GM19452 (cell line): ENCODE data around the gene WNT10A.
"Not testable (repeated sequence)": the region's sequence is repeated elsewhere in the genome, so short reads cannot be mapped to it uniquely, and the experiment has no call there.

ENCODE experiments used
- ATAC-seq: cut with Tn5 transposase; IDR thresholded peaks from one replicate; pipeline ENCODE4 v1.9.1; 2021; ENCODE audit not compliant: unreplicated experiment

Gene WNT10A

DNA sequence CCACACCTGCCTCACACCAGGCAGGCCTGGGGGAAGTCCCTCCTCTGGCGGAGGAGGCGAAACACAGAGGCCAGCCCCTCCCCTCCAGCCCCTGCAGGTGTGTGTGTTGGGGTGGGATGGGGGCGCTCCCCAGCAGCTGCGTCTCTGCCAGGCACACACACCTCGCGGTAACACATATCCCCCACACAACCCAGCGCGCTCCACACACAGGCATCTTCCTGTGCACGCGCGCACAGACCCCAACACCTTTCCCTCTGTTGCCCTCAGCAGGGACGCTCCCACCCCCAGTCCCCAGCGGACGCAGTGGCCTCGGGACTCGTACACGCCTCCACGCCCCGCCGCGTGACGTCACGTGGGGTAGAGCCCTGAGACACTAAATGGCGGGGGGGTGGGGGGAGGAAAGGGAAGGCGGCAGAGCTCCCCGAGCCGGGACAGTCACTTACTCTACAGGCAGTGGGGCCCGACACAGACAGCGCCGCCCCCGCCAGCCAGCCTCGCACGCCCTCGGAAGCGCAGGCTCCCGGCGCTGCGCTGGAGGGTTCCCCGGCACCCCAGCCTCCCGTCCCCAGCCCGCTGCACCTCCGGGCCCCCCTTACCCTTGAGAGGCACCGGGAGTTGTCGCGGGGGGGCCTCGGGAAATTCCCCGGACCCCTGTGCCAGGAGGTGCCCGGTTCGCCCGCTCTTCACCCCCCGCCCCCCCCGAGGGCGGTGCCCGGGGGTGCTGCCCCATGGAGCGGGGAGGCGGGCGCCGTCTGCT is at the start of gene WNT10A:
Gene WNT10A, plus strand, starts transcription at position 751 of the 757 bp plus-strand sequence. CDS start 144 bp downstream, outside the sequence.
- ATAC-seq, result peak; percentile 71

DNA sequence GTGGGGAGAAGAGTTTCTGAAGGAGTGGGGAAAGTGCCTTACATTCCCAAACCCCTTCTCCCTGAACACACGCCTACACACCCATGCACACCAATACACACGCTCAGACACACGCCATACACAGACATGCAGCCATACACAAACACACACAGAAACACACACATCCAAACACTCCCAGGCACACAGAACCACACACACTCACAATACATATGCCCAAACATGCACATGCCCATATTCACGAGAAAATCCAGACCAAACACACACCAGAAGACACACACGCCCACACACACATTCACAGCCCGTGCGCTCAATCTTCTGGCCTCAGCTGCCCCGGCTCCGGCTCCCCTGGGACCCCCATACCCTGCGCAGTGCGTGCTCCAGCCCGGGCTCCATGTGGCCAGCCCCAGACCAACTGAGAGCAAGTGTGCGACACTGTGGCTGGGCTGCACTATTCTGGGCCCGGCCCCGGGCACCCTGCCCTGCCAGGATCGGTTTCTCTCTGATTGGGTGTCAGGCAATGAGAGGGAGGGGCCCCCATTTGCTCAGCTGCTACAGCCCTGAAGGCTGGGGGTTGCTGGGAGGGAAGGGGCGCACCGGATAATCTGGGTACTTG is 49.2 kb upstream of the WNT10A start, which contains the start of gene PRKAG3:
Gene PRKAG3, minus strand, starts transcription at position 426 of the 613 bp plus-strand sequence.
- ATAC-seq, result no peak

DNA sequence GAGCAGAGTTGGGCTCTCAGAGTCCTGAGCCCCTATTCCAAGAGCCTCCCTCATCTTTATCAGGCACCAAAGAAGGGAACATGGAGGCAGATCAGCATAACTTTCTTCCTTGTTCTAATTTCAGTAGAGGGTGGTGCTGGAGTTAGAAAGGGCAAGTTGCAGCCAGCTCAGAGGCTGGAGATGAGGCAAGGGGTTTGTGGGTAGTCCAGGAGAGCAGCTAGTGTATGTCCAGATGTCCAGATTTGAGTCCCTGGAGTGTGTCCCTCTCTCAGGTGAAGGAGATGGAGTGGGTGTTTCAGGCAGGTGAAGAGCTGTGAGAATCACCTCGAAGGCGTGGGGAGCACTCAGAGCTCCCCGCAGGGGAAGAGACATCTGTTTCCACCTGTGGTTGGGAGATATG is 48.6 kb upstream of the WNT10A start:
- no peak for ATAC-seq

DNA sequence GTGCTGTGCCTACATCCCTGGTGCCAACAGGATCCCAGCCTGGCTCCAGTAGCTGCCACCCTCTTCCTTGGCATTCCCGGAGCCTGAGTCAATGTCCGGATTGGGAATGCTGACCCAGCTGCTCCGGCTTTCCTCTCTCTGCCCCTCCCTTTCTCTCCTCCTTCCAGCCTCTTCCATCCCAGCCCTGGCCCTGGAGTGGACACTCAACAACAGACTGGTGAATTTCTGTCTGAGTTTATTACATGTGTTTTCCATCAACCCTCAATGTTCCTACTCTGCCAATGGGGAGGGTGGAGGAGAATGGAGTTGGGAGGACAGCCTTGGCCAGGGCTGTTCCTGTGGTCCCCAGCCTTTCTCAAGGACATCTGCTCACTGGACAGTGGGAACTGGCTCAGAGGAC is 48.1 kb upstream of the WNT10A start:
- ATAC-seq, result no peak

DNA sequence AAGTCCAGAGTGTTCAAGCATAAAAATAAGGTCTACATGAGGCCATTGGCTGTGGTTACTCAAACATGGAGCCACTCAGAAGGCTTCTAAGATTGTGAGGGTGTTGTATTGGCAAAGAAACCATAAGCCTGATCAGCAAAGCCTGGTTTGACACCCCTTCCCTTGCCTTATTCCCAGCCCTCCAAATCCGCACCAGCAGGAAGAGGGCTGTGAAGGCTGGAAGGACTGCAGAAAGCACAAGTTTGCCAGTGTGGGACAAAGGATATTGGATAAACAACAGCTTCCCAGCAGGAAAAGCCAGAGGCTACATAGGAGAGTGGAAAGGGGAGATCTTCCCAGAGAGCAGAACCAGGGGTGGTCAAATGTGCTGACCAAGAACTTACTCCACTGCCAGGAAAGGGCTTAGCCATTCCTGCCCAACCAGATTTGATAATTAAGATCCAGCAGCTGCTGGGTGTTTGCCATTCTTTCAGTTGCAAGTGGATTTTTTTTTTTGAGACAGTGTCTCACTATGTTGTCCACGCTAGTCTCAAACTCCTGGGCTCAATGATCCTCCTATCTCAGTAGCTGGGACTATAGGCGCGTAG is 47.5 kb upstream of the WNT10A start:
- ATAC-seq, result no peak

DNA sequence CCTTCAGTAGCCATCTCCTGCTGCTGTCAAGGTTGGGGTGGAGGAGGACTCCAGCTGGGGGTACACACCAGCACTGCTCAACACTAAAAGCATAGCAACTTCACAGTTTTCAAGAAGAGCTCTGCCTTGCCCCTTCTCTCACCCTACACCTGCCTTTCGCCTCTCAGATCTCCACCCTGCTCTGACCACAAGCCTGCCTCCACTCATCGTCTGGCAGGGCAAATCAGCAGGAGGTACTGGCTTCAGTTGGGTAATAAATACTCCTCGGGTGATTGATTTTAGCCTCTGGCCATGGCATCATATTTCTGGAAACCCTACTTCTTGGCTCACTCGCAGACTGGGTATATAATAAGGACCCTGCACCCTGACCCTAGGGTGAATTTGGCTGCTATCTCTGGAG is 46.0 kb upstream of the WNT10A start:
- no peak for ATAC-seq

DNA sequence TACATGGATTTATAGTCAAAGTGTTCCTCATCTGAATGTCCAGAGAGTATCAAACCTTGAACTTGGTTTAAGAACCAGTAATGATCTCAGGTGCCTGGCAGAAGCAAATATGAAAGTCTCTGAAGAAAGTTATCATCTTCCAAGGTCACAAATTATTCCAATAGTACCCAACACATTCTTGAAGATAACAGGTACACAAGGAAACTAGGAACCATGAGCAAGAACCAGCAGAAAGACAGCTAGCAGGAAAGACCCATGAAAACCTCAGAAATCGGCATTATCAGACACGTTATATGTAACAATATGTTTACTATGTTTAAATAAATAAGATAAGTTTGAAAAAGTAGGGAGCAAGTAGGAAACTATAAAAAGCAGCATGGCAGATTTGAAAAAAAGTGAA is 43.2 kb upstream of the WNT10A start:
- no peak for ATAC-seq

DNA sequence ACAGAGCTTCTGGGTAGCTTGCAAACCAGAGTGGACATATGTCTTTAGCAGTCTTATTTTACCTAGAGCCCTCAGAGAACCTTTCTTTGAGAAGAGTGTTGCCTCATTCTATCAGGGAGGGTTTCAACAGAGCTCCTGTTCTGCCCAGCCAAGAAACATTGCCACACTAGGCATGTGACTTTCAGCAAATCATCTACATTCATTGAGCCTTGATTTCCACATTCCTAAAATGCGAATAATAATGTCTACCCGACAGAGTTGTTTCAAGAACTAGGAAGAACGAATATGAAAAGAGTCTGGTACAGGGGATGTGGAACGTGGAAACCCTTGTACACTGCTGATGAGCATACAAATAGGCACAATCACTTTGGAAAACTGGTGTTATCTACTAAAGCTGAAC is 41.2 kb upstream of the WNT10A start:
- ATAC-seq, result no peak

DNA sequence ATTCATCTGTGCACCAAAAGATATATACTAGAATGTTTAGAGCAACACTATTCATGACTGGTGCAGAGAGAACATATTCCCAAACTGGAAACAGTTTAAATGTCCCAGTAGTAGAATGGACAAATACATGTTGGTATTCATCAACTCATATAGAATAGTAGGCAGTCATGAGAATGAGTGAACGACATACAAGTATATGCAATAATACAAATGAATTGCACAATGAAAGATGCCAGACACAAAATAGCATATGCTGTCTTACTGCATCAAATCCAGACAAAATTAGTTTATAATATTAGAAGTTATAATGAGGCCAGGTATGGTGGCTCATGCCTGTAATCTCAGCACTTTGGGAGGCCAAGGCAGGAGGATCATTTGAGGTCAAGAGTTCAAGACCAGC is 40.8 kb upstream of the WNT10A start:
- ATAC-seq, result no peak

DNA sequence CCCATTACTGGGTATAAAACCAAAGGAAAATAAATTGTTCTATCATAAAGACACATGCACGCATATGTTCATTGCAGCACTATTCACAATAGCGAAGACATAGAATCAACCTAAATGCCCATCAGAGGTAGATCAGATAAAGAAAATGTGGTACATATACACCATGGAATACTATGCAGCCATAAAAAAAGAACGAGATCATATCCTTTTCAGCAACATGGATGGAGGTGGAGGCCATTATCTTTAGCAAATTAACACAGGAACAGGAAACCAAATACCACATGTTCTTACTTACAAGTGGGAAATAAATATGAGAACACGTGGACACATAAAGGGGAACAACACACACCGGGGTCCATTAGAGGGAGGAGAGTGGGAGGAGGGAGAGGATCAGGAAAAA is 36.3 kb upstream of the WNT10A start:
- not testable (repeated sequence) for ATAC-seq

DNA sequence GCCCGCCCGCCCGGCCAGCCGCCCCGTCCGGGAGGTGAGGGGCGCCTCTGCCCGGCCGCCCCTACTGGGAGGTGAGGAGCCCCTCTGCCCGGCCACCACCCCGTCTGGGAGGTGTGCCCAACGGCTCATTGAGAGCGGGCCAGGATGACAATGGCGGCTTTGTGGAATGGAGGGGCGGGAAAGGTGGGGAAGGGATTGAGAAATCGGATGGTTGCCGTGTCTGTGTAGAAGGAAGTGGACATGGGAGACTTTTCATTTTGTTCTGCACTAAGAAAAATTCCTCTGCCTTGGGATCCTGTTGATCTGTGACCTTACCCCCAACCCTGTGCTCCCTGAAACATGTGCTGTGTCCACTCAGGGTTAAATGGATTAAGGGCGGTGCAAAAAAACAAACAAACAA is 33.7 kb upstream of the WNT10A start:
- ATAC-seq, result not testable (repeated sequence)

DNA sequence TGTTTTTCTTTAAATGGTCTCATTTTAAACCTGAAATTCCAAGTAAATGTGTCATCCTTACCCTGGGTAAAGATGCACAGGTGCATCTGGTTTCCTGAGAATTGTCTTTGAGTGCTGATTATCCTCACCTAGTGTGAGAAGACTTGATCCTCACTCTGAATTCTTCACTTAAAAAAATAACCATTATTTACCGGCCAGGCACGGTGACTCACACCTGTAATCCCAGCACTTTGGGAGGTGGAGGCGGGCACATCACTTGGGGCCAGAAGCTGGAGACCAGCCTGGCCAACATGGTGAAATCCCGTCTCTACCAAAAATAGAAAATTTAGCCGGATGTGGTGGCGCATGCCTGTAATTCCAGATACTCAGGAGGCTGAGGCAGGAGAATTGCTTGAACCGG is 30.9 kb upstream of the WNT10A start:
- ATAC-seq, result no peak

DNA sequence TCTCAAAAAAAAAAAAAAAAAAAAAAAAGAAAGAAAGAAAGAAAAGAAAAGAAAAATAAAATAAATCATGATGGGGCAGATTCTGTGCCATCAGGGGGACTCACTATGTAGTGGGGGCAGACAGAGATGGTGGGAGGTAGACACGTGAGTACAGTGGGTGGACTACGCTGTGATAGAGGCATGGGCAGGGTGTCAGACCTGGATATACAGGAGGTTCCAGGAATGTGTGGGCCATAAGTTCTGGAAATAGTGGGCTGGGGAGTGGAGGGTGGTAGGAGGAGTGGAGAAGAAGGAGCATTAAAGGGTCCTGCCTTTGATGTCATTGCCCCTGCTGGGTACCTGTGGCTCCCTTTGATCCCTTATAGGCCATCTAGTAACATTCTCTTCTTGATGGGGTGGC is 29.9 kb upstream of the WNT10A start:
- ATAC-seq, result no peak

DNA sequence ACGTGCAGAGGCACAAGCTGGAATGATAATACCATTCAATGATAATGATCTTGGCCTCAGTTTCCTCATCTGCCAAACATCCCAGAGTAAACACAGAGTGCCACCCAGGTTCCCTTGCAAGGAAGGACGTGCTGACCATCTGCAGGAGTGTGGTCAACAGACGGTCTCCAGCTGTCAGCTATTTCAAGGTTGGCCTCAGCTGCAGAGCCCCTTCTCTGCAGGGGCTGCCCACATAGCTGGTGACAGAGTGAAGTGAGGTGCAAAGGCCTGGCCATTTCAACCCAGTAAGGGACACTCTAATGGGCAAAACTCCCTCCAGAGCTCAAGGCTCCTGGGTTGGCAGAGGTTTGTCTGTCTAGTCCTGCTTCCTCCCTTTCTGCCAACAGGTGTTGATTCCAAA is 29.4 kb upstream of the WNT10A start:
- ATAC-seq, result no peak

DNA sequence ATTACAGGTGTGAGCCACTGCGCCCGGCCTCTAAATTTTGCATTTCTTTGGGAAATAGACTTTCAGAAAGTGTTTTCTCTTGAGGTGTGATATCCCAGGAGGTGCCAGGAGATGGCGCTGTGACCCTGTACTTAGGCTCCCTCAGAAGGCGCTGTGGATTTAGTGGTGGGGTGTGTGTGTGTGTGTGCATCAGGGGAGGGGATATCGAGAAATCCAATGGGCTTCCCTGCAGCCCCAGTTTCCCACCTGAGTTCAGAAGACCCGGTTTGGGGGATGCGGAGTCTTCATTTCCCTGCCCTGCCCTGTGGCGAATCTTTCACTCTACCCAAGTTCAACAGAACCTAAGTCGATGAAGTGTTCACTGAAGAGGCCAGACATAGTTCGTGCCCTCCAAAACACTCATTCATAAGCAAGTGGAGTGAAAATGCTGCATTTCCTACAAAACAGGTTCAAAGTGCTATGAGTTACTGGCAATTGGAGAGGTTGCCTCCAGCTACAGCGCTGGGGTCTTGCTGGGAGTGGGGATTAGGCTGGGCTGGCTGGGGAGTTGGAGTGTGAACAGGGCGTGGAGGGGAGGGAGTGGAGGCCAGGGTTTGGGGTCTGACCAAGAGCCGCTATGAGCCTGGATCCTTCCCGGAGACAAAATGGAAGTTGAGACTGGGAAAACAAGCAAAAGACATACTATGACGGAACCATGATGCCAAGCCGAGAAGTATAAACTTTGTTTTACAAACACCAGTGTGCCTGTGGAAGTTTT is 27.6 kb upstream of the WNT10A start:
- ATAC-seq, result no peak

DNA sequence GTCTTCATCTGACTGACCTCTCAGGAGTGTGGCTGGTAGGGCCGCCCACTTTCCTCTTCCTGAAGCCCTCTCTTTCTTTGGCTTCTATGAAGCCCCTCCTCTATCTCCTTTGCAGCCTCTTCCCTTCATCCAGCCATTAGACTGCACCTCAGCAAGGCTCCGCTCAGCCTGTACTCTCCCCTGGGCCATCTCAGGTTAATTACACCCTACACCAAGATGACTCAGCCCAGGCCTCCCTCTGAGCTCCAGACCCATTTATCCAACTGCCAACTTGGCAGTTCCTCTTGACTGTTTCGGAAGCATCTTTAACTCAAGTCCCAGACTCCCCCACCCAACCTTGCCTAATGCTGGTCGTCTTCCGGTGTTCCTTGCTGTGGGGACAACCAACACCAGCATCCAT is 26.9 kb upstream of the WNT10A start:
- ATAC-seq, result no peak

DNA sequence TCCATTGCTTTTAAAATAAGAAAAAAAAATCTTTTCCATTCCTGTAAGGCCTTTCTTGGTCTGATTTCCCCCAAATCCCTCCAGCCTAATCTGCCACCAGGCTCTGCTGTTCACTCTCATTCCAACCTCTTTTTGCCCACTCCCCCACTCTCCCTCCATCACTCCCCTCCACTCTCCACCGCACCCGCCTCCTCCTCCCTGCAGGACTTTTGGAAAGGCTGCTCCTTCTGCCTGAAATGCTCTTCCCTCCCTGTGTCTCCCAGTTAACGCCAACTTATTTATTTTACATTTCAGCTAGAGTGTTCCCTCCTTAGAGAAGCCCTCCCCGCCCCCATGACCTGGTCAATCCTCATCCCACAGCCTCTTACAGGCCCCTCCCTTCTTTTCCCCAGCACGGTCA is 25.8 kb upstream of the WNT10A start:
- no peak for ATAC-seq

DNA sequence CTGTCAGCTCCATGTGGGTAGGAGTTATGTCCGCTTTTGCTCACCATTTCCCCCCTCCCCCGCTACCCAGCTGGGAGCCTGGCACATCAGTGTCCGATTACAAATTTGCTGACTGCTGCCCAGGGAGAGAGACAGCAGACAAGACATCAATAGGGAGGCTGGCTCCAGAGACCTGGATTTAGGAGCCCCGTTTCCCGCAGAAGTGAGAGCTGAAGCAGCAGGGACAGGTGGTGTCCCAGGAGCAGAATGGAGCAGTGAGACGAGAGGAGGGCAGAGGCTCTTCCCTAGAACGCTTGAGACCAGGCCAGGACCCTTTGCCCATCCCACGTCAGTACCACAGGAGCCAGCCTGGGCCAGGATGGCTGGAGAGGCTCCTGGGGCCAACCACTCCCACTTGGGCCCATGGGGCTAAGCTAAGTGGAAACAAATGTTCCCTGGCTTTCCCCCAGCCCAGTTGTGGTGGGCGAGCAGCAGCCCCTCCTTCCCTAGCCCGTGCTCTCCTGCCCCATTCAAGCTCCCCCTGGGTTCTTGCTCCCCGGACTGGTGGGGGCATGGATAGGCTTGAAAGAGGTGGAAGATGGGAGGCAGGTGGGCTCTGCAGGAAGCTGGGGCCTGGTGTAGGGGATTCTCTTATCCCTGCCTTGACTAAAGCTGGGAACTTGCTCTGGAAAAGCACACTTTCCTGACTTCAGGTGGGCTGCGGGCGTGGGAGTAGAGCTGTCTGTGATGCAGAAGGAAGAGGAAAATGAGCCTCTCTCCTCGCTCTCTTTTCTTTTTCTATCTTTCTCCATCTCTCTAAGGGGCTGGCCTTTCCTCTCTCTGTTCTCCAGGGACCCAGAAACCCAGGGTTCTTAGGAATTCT is 25.1 kb upstream of the WNT10A start:
- ATAC-seq, result no peak

DNA sequence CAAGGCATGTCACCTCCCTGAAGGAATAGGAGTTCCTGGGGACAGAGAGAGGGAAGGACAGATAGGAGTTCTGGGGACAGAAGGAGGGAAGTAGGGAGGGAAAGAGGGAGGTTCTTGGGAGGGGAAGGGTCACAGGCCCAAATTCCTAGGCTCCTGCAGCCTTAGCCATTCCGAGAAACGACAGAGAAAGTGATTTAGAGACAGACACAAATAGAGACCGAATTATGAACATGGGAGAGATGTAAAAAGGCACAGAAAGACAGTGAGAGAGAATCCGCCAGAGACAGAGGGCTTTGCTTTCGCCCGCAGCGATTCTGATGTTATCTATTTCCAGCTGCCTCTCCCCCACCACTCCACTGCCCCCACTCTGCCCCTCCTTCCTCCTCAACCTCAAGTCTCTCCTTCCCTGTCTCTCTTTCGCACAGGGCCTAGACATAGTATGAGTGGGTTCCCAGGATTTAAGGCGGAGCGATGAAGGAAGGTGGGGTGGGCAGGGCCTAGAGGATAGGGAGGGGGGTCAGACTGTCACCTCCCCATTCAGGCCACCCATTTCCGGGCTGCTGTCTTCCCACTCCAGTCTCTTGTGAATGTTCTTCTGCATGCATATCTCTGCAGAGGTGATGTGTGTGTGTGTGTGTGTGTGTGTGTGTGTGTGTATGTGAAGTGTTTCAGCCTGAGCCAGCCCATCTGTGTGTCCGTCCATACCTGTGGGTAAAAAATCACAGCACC is 24.3 kb upstream of the WNT10A start:
- no peak for ATAC-seq

DNA sequence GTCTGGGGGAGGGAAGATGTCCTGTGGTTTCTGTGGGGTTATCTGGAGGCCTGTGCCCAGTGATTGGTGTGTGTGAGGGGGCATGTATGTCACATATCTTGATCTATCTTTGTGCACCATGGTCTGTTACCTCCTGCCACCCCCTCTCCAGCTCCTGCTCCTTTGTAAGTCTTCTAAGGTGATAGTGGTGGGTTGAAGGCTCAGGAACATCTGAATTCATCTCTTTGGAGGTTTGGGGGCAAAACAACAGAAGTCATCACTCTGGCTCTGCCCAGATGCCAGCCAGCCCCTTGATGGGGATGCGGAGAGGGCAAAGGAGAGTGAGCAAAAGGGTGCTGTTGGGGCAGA is 23.8 kb upstream of the WNT10A start:
- no peak for ATAC-seq
